ENCODE data around the gene RASSF9.

DNA sequence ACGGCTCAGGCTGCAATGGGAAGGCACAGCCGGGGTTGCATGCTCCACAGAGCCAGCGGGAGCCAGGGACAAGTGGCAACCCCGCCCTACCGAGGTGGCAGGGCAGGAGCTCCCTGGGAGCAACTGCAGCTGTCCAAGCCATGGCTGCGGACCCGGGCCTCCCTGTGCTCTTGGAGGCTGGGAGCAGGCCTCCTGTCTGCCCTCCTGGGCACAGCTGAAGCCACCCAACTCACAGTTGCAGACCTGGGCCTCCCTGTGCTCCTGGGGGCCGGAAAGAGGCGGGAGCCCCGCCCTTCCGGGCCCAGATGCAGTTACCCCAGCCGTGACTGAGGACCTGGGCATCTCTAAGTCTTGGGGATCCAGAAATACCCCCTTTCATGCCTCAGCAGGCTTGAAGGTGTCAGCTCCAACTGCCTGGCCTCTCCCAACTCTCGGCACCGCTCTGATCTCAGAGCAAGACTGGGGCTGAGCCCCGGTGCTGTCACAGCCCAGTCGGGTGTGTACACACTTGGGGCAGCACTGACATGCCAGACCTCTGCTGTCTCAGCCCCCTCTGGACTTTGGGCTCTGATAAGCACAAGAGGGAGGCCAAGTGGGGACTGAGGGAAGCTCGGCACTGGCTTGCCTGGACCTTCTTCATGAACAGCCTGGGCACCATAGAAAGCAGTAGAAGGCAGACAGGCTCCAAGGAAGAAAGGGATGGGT, 7.5 kb upstream of the RASSF9 start:
- no peak for TF ChIP-seq EZH2phosphoT487 (IDR thresholded peaks at IDR 0.05)
- TF ChIP-seq, protein P1, sequence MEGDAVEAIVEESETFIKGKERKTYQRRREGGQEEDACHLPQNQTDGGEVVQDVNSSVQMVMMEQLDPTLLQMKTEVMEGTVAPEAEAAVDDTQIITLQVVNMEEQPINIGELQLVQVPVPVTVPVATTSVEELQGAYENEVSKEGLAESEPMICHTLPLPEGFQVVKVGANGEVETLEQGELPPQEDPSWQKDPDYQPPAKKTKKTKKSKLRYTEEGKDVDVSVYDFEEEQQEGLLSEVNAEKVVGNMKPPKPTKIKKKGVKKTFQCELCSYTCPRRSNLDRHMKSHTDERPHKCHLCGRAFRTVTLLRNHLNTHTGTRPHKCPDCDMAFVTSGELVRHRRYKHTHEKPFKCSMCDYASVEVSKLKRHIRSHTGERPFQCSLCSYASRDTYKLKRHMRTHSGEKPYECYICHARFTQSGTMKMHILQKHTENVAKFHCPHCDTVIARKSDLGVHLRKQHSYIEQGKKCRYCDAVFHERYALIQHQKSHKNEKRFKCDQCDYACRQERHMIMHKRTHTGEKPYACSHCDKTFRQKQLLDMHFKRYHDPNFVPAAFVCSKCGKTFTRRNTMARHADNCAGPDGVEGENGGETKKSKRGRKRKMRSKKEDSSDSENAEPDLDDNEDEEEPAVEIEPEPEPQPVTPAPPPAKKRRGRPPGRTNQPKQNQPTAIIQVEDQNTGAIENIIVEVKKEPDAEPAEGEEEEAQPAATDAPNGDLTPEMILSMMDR (IDR thresholded peaks at IDR 0.05) = no peak
